HCT116 (cell line): ENCODE data around the gene ITGBL1. TPM values are rescaled to one million over a fixed set of nuclear protein-coding genes. Genes with fewer than 3 reads are reported as not detected.

Source experiments
- ATAC-seq: fragments of 200-7000 bp; cut with Tn5 transposase; 2 replicates; pipeline ENCODE4 v1.9.1; 2020; ENCODE audit warnings: mild to moderate bottlenecking, moderate library complexity
- BruUV-seq: library from RNA; stranded (reverse); fragments of 400-500 nt; replicated peaks from 2 replicates; lab custom pipeline; 2021; lab: Mats Ljungman, UMichigan
- CTCF ChIA-PET: fragments of 300-600 bp; sonication (Branson Sonifier 250); formaldehyde crosslinking; loops from one replicate; lab custom pipeline; 2021; ENCODE audit warnings: antibody characterized with exemption; lab: Charles Lee
- POLR2A ChIA-PET: fragments of 300-600, 350-600 bp; sonication (Branson Sonifier 250); formaldehyde crosslinking; loops from one replicate; lab custom pipeline; 2021; ENCODE audit warnings: antibody characterized with exemption; lab: Charles Lee
- RAD21 ChIA-PET, 2 experiments: fragments of 300-600 bp; sonication (Branson Sonifier 250); formaldehyde crosslinking; loops; one replicate each; lab custom pipeline; 2023; ENCODE audit warnings: low total read pairs in 2 of 2; ENCODE audit not compliant: uncharacterized antibody in 2 of 2, unreplicated experiment in 2 of 2, low non-redundant PET in 1 of 2; lab: Charles Lee
- DNase-seq: peaks from one replicate; pipeline ENCODE4 v3.0.0-alpha.2; 2010; ENCODE audit warnings: low read depth, low spot score
- H2AFZ ChIP-seq: fragments of 200-600 bp; shearing (Covaris generic), sonication (generic); 2 replicates; pipeline ENCODE4 v1.6.1; 2017; ENCODE audit warnings: low read depth, mixed run types, mixed read lengths, antibody characterized with exemption, low read length; ENCODE audit not compliant: poor library complexity, severe bottlenecking
- H3K27ac ChIP-seq: 2 replicates; pipeline ENCODE4 v1.5.1; 2012; ENCODE audit warnings: low read depth, low read length
- H3K27me3 ChIP-seq: fragments of 200-600 bp; sonication (generic); 2 replicates; pipeline ENCODE4 v1.6.1; 2016; ENCODE audit warnings: mixed run types, low read length, mixed read lengths; ENCODE audit not compliant: insufficient read depth
- H3K36me3 ChIP-seq, 2 experiments: fragments of 200-500 bp in 1 of 2; fragments of 200-600 bp in 1 of 2; sonication (Bioruptor generic) in 1 of 2; sonication (generic) in 1 of 2; 2 replicates each; pipeline versions ENCODE4 v1.5.1 to v1.6.1; 2014 to 2016; ENCODE audit warnings: low read length in 2 of 2, inconsistent platforms in 1 of 2, mixed read lengths in 1 of 2, mixed run types in 1 of 2; ENCODE audit not compliant: insufficient read depth in 2 of 2, control insufficient read depth in 1 of 2
- H3K4me1 ChIP-seq, 2 experiments: fragments of 200-600 bp in 1 of 2; sonication (generic) in 1 of 2; 2 replicates each; pipeline versions ENCODE4 v1.5.1 to v1.6.1; 2012 to 2017; ENCODE audit warnings: low read length in 2 of 2, inconsistent platforms in 1 of 2, mild to moderate bottlenecking in 1 of 2, mixed read lengths in 1 of 2, mixed run types in 1 of 2, moderate library complexity in 1 of 2; ENCODE audit not compliant: insufficient read depth in 2 of 2, control insufficient read depth in 1 of 2
- H3K4me2 ChIP-seq: fragments of 200-600 bp; sonication (generic); 2 replicates; pipeline ENCODE4 v1.6.1; 2017; ENCODE audit warnings: mixed run types, low read length, mixed read lengths
- H3K4me3 ChIP-seq, 2 experiments: fragments of 200-600 bp in 1 of 2; sonication (generic) in 1 of 2; replicated peaks in 1 of 2; 2 replicates each; pipeline ENCODE4 v1.5.1; 2011 to 2016; ENCODE audit warnings: low read length in 2 of 2, control low read depth in 1 of 2, low read depth in 1 of 2, mild to moderate bottlenecking in 1 of 2, mixed read lengths in 1 of 2, mixed run types in 1 of 2
- H3K79me2 ChIP-seq: fragments of 200-600 bp; sonication (generic); 2 replicates; pipeline ENCODE4 v1.6.1; 2017; ENCODE audit warnings: mild to moderate bottlenecking, mixed run types, low read length, moderate library complexity, mixed read lengths; ENCODE audit not compliant: insufficient read depth
- H3K9ac ChIP-seq: fragments of 200-600 bp; sonication (generic); 2 replicates; pipeline ENCODE4 v1.6.1; 2016; ENCODE audit warnings: low read length, mixed read lengths
- H3K9me2 ChIP-seq: fragments of 200-600 bp; sonication (generic), shearing (Covaris generic); 2 replicates; pipeline ENCODE4 v1.6.1; 2017; ENCODE audit warnings: mixed run types, mild to moderate bottlenecking, moderate library complexity; ENCODE audit not compliant: insufficient read depth
- H3K9me3 ChIP-seq, 2 experiments: fragments of 200-500 bp in 1 of 2; fragments of 200-600 bp in 1 of 2; sonication (Bioruptor generic) in 1 of 2; sonication (generic) in 1 of 2; 2 replicates each; pipeline ENCODE4 v1.6.1; 2014 to 2017; ENCODE audit warnings: low read length in 2 of 2, mixed read lengths in 2 of 2, inconsistent platforms in 1 of 2, low read depth in 1 of 2, mild to moderate bottlenecking in 1 of 2, mixed run types in 1 of 2, moderate library complexity in 1 of 2; ENCODE audit not compliant: control insufficient read depth in 1 of 2, insufficient read depth in 1 of 2
- H4K20me1 ChIP-seq: fragments of 200-600 bp; sonication (generic), shearing (Covaris generic); 2 replicates; pipeline ENCODE4 v1.6.1; 2017; ENCODE audit warnings: mixed run types, mild to moderate bottlenecking, moderate library complexity; ENCODE audit not compliant: insufficient read depth
- CBX3 ChIP-seq: IDR thresholded peaks from 2 replicates; pipeline ENCODE4 v1.6.1; 2012; ENCODE audit warnings: low read depth
- CEBPB ChIP-seq: IDR thresholded peaks from 2 replicates; pipeline ENCODE4 v1.6.1; 2012; ENCODE audit warnings: low read depth
- CTCF ChIP-seq, 3 experiments: fragments of 200-600 bp in 1 of 3; sonication (generic) in 1 of 3; IDR thresholded peaks in 2 of 3; conservative IDR thresholded peaks in 1 of 3; 2 replicates each; pipeline ENCODE4 v1.5.1; 2012 to 2017; ENCODE audit warnings: low read depth in 2 of 3, low read length in 2 of 3, antibody characterized with exemption in 1 of 3, borderline replicate concordance in 1 of 3, control low read depth in 1 of 3, mild to moderate bottlenecking in 1 of 3, mixed read lengths in 1 of 3, mixed run types in 1 of 3, moderate library complexity in 1 of 3; ENCODE audit not compliant: insufficient read depth in 1 of 3
- EGR1 ChIP-seq: IDR thresholded peaks from 2 replicates; pipeline ENCODE4 v1.6.1; 2012; ENCODE audit warnings: low read depth
- ELF1 ChIP-seq: IDR thresholded peaks from 2 replicates; pipeline ENCODE4 v1.6.1; 2012; ENCODE audit warnings: low read depth, borderline replicate concordance
- EZH2 ChIP-seq: fragments of 200-600 bp; sonication (generic); IDR thresholded peaks from 2 replicates; pipeline ENCODE4 v1.6.1; 2017; ENCODE audit warnings: antibody characterized with exemption, mixed run types
- EZH2phosphoT487 ChIP-seq: fragments of 200-600 bp; IDR thresholded peaks from 2 replicates; pipeline ENCODE4 v1.6.1; 2018; ENCODE audit warnings: antibody characterized with exemption, borderline replicate concordance
- FOSL1 ChIP-seq: IDR thresholded peaks from 2 replicates; pipeline ENCODE4 v1.6.1; 2012; ENCODE audit warnings: low read depth
- JUND ChIP-seq: IDR thresholded peaks from 2 replicates; pipeline ENCODE4 v1.6.1; 2012
- POLR2AphosphoS5 ChIP-seq: IDR thresholded peaks from 2 replicates; pipeline ENCODE4 v1.6.1; 2011; ENCODE audit warnings: mild to moderate bottlenecking, low read depth, low read length, moderate library complexity
- SRF ChIP-seq: IDR thresholded peaks from 2 replicates; pipeline ENCODE4 v1.6.1; 2012; ENCODE audit warnings: low read depth
- YY1 ChIP-seq: IDR thresholded peaks from 2 replicates; pipeline ENCODE4 v1.6.1; 2011; ENCODE audit warnings: low read length, low read depth, moderate library complexity, mild to moderate bottlenecking; ENCODE audit not compliant: insufficient replicate concordance; ENCODE audit errors: extremely low read depth
- ZNF274 ChIP-seq: fragments of 200-500 bp; sonication (Bioruptor generic); IDR thresholded peaks from 2 replicates; pipeline ENCODE4 v1.6.1; 2014; ENCODE audit warnings: mild to moderate bottlenecking, low read depth, low read length, inconsistent platforms
- intact Hi-C: fragments of 100-400 bp; cut with micrococcal nuclease; formaldehyde crosslinking; loops from 2 replicates; pipeline ENCODE4 v1.10.0; 2022
- total RNA-seq: library from RNA; stranded (reverse); gene quantifications from one replicate; pipeline ENCODE4 v1.2.1, GENCODE V29; 2021; ENCODE audit not compliant: unreplicated experiment
- TF ChIP-seq, protein P1 (sequence below): IDR thresholded peaks from 2 replicates; pipeline ENCODE4 v1.6.1; 2012
- TF ChIP-seq, protein P2 (sequence below): IDR thresholded peaks from 2 replicates; pipeline ENCODE4 v1.6.1; 2012; ENCODE audit warnings: low read depth
- TF ChIP-seq, protein P3 (sequence below): IDR thresholded peaks from 2 replicates; pipeline ENCODE4 v1.6.1; 2011; ENCODE audit warnings: mild to moderate bottlenecking, low read length, moderate library complexity; ENCODE audit not compliant: insufficient replicate concordance; ENCODE audit errors: extremely low read depth

Gene ITGBL1
- total RNA-seq, 1 experiment from 2014 or later: 0.66 TPM

GRCh38 chr13:101423872-101424271 lies 28.6 kb upstream of the ITGBL1 start:
- RAD21 ChIA-PET: no interaction called here
- no peak overlapping the region for H3K27ac ChIP-seq
- CTCF ChIA-PET: no interaction called here
- TF ChIP-seq FOSL1: no peak
- TF ChIP-seq CBX3: no peak
- TF ChIP-seq EGR1: no peak
- TF ChIP-seq YY1: no peak
- TF ChIP-seq SRF: no peak
- TF ChIP-seq ZNF274: no peak
- TF ChIP-seq, protein P1, sequence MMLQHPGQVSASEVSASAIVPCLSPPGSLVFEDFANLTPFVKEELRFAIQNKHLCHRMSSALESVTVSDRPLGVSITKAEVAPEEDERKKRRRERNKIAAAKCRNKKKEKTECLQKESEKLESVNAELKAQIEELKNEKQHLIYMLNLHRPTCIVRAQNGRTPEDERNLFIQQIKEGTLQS: no peak
- no peak for TF ChIP-seq JUND
- no peak for TF ChIP-seq CTCF (IDR thresholded peaks at IDR 0.05 in 2 of 3, conservative IDR thresholded peaks at IDR 0.05 in 1 of 3; ENCODE audit: borderline replicate concordance in 1 of 3, insufficient read depth in 1 of 3, low read depth in 2 of 3, low read length in 2 of 3)
- TF ChIP-seq, protein P2, sequence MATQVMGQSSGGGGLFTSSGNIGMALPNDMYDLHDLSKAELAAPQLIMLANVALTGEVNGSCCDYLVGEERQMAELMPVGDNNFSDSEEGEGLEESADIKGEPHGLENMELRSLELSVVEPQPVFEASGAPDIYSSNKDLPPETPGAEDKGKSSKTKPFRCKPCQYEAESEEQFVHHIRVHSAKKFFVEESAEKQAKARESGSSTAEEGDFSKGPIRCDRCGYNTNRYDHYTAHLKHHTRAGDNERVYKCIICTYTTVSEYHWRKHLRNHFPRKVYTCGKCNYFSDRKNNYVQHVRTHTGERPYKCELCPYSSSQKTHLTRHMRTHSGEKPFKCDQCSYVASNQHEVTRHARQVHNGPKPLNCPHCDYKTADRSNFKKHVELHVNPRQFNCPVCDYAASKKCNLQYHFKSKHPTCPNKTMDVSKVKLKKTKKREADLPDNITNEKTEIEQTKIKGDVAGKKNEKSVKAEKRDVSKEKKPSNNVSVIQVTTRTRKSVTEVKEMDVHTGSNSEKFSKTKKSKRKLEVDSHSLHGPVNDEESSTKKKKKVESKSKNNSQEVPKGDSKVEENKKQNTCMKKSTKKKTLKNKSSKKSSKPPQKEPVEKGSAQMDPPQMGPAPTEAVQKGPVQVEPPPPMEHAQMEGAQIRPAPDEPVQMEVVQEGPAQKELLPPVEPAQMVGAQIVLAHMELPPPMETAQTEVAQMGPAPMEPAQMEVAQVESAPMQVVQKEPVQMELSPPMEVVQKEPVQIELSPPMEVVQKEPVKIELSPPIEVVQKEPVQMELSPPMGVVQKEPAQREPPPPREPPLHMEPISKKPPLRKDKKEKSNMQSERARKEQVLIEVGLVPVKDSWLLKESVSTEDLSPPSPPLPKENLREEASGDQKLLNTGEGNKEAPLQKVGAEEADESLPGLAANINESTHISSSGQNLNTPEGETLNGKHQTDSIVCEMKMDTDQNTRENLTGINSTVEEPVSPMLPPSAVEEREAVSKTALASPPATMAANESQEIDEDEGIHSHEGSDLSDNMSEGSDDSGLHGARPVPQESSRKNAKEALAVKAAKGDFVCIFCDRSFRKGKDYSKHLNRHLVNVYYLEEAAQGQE: no peak
- TF ChIP-seq ELF1: no peak
- no peak for TF ChIP-seq CEBPB
- no peak for TF ChIP-seq EZH2
- TF ChIP-seq, protein P3, sequence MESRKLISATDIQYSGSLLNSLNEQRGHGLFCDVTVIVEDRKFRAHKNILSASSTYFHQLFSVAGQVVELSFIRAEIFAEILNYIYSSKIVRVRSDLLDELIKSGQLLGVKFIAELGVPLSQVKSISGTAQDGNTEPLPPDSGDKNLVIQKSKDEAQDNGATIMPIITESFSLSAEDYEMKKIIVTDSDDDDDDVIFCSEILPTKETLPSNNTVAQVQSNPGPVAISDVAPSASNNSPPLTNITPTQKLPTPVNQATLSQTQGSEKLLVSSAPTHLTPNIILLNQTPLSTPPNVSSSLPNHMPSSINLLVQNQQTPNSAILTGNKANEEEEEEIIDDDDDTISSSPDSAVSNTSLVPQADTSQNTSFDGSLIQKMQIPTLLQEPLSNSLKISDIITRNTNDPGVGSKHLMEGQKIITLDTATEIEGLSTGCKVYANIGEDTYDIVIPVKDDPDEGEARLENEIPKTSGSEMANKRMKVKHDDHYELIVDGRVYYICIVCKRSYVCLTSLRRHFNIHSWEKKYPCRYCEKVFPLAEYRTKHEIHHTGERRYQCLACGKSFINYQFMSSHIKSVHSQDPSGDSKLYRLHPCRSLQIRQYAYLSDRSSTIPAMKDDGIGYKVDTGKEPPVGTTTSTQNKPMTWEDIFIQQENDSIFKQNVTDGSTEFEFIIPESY: no peak
- no peak for TF ChIP-seq EZH2phosphoT487
- no peak for TF ChIP-seq POLR2AphosphoS5
- H3K27me3 ChIP-seq: no peaks in the 10 kb centered on the region
- DNase-seq (no peak), ATAC-seq (no peak)
- no peak overlapping the region for H3K9ac ChIP-seq
- no peak overlapping the region for H2AFZ ChIP-seq
- POLR2A ChIA-PET: no interaction called here
- no peak overlapping the region for H3K4me2 ChIP-seq
- no peaks in the 10 kb centered on the region for H3K79me2 ChIP-seq
- H3K9me3 ChIP-seq: peaks cover 0 to 14% of the 10 kb centered on the region in 2 experiments; a peak in 1 of 4 replicates
- no peaks in the 10 kb centered on the region for H4K20me1 ChIP-seq
- intact Hi-C loops: no loop called here
- H3K36me3 ChIP-seq: no peaks in the 10 kb centered on the region
- no TSS peak for BruUV-seq
- H3K9me2 ChIP-seq: no peaks in the 10 kb centered on the region
- no peaks in the 10 kb centered on the region for H3K4me1 ChIP-seq
- H3K4me3 ChIP-seq: no peak overlapping the region
